ENCODE measurements around the gene GAR1.

GRCh38 chr4:109820563-109820962, 5.0 kb downstream of the GAR1 start:
- TF ChIP-seq, protein P1, sequence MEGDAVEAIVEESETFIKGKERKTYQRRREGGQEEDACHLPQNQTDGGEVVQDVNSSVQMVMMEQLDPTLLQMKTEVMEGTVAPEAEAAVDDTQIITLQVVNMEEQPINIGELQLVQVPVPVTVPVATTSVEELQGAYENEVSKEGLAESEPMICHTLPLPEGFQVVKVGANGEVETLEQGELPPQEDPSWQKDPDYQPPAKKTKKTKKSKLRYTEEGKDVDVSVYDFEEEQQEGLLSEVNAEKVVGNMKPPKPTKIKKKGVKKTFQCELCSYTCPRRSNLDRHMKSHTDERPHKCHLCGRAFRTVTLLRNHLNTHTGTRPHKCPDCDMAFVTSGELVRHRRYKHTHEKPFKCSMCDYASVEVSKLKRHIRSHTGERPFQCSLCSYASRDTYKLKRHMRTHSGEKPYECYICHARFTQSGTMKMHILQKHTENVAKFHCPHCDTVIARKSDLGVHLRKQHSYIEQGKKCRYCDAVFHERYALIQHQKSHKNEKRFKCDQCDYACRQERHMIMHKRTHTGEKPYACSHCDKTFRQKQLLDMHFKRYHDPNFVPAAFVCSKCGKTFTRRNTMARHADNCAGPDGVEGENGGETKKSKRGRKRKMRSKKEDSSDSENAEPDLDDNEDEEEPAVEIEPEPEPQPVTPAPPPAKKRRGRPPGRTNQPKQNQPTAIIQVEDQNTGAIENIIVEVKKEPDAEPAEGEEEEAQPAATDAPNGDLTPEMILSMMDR (IDR thresholded peaks at IDR 0.05; ENCODE audit: low read length), result no peak
- TF ChIP-seq EZH2 (IDR thresholded peaks at IDR 0.05; ENCODE audit: borderline replicate concordance, low read length), result no peak

Measured in OCI-LY1 (cell line).